GM23248 (cell line): Measurements from ENCODE around the gene GNAI2. TPM values are rescaled to one million over a fixed set of nuclear protein-coding genes. Genes with fewer than 3 reads are reported as not detected.
"Not testable (repeated sequence)": the region's sequence is repeated elsewhere in the genome, so short reads cannot be mapped to it uniquely, and the experiment has no call there.

Source experiments
- DNase-seq: peaks from one replicate; pipeline ENCODE4 v3.0.0-alpha.2; 2015
- H2AFZ ChIP-seq: fragments of 200-600 bp; sonication (generic); 2 replicates; pipeline ENCODE4 v1.6.1; 2016; ENCODE audit warnings: antibody characterized with exemption
- H3F3A ChIP-seq: fragments of 200-600 bp; sonication (generic); 2 replicates; pipeline ENCODE4 v1.6.1; 2016; ENCODE audit warnings: mild to moderate bottlenecking, antibody characterized with exemption, mixed run types; ENCODE audit not compliant: insufficient read depth
- H3K27ac ChIP-seq: fragments of 200-600 bp; sonication (generic); 2 replicates; pipeline ENCODE4 v1.5.1; 2016; ENCODE audit warnings: mild to moderate bottlenecking
- H3K27me3 ChIP-seq: fragments of 200-600 bp; sonication (generic); replicated peaks from 2 replicates; pipeline ENCODE4 v1.6.1; 2016; ENCODE audit warnings: mild to moderate bottlenecking; ENCODE audit not compliant: insufficient read depth
- H3K36me3 ChIP-seq: fragments of 200-600 bp; sonication (generic); 2 replicates; pipeline ENCODE4 v1.6.1; 2016; ENCODE audit warnings: low read depth, mild to moderate bottlenecking
- H3K4me1 ChIP-seq: fragments of 200-600 bp; sonication (generic); 2 replicates; pipeline ENCODE4 v1.6.1; 2016; ENCODE audit warnings: mild to moderate bottlenecking; ENCODE audit not compliant: insufficient read depth
- H3K4me2 ChIP-seq: fragments of 200-600 bp; sonication (generic); one replicate; pipeline ENCODE4 v1.6.1; 2016; ENCODE audit warnings: mild to moderate bottlenecking; ENCODE audit not compliant: unreplicated experiment
- H3K4me3 ChIP-seq: fragments of 200-600 bp; sonication (generic); 2 replicates; pipeline ENCODE4 v1.5.1; 2016; ENCODE audit warnings: mild to moderate bottlenecking
- H3K79me2 ChIP-seq: fragments of 200-600 bp; sonication (generic); 2 replicates; pipeline ENCODE4 v1.6.1; 2016; ENCODE audit warnings: mild to moderate bottlenecking; ENCODE audit not compliant: insufficient read depth
- H3K9ac ChIP-seq: fragments of 200-600 bp; sonication (generic); 2 replicates; pipeline ENCODE4 v1.6.1; 2016; ENCODE audit warnings: mild to moderate bottlenecking
- H3K9me2 ChIP-seq: fragments of 200-600 bp; sonication (generic); 2 replicates; pipeline ENCODE4 v1.6.1; 2016; ENCODE audit warnings: mixed run types, mild to moderate bottlenecking, moderate library complexity; ENCODE audit not compliant: insufficient read depth
- H3K9me3 ChIP-seq: fragments of 200-600 bp; sonication (generic); one replicate; pipeline ENCODE4 v1.6.1; 2017; ENCODE audit warnings: low read depth
- H4K20me1 ChIP-seq: fragments of 200-600 bp; sonication (generic); 2 replicates; pipeline ENCODE4 v1.6.0; 2016; ENCODE audit not compliant: insufficient read depth
- EZH2 ChIP-seq: fragments of 200-600 bp; sonication (generic); IDR thresholded peaks from 2 replicates; pipeline ENCODE4 v1.6.1; 2018; ENCODE audit warnings: antibody characterized with exemption, mild to moderate bottlenecking; ENCODE audit not compliant: insufficient read depth, poor library complexity, severe bottlenecking
- EZH2phosphoT487 ChIP-seq: fragments of 200-600 bp; sonication (generic); IDR thresholded peaks from 2 replicates; pipeline ENCODE4 v1.6.1; 2018; ENCODE audit warnings: antibody characterized with exemption, moderate library complexity, mild to moderate bottlenecking, low read depth; ENCODE audit not compliant: insufficient read depth
- WGBS, 2 experiments: methylation state at CpG; one replicate each; pipeline ENCODE4 v1.1.6; 2015 to 2017; ENCODE audit warnings: low lambda C conversion rate in 2 of 2, low coverage in 1 of 2; ENCODE audit errors: missing lambda C conversion rate in 2 of 2; 5-methylcytosine and 5-hydroxymethylcytosine counted together
- in situ Hi-C: fragments of 300-500 bp; cut with MboI; formaldehyde crosslinking; loops from 2 replicates; pipeline ENCODE4 v1.15.0; 2020
- polyA plus RNA-seq: library from polyadenylated mRNA; unstranded; fragments of >200 nt; fragmentation: Nextera tagmentation; extraction: Ambion mirVana; gene quantifications from 2 replicates; pipeline ENCODE4 v1.2.1, GENCODE V29; 2016
- total RNA-seq: library from RNA; depleted of rRNA; stranded (reverse); fragments of >200 nt; shearing (Covaris generic); gene quantifications from 2 replicates; pipeline ENCODE4 v1.2.3, GENCODE V29; 2014

The GNAI2 gene
- total and polyA plus RNA-seq, 2 experiments from 2014 or later: 424 to 427 TPM

- no peaks in the 10 kb centered on the region for H3K79me2 ChIP-seq
- H3F3A ChIP-seq: peaks cover 13% of the 10 kb centered on the region; the same call in 1 of the 2 replicates
- DNase-seq: peak; percentile 39
- no peaks in the 10 kb centered on the region for H3K27me3 ChIP-seq
- H3K9me3 ChIP-seq: no peaks in the 10 kb centered on the region
- no peak overlapping the region for H3K4me3 ChIP-seq
- peak overlapping the region; percentile 43; the same call in 1 of the 2 replicates for H3K9ac ChIP-seq
- H3K9me2 ChIP-seq: no peaks in the 10 kb centered on the region
- no peaks in the 10 kb centered on the region for H4K20me1 ChIP-seq
- H3K4me1 ChIP-seq: peaks cover 28% of the 10 kb centered on the region
- in situ Hi-C loops: loop anchor here (5.0 kb wide), 1 partner anchor 73 kb away; no protein-coding TSS in a partner anchor
- peak overlapping the region; percentile 58 for H3K4me2 ChIP-seq
- no peak for TF ChIP-seq EZH2
- no peak for TF ChIP-seq EZH2phosphoT487
- H3K36me3 ChIP-seq: no peaks in the 10 kb centered on the region
- H3K27ac ChIP-seq: no peak overlapping the region
- WGBS, 2 experiments: 65 to 68% methylated on average over 19 of the region's 19 CpGs
- no peak overlapping the region for H2AFZ ChIP-seq
Observed at GRCh38 chr3:50270422-50271224, 34.6 kb downstream of the GNAI2 start.

GRCh38 chr3:50271314-50271936, 35.4 kb downstream of the GNAI2 start:
- no peaks in the 10 kb centered on the region for H3K9me3 ChIP-seq
- peaks cover 28% of the 10 kb centered on the region for H3K4me1 ChIP-seq
- H3K79me2 ChIP-seq: no peaks in the 10 kb centered on the region
- 76 to 77% methylated on average over 10 of the region's 10 CpGs for WGBS, 2 experiments
- no peak overlapping the region for H3K4me2 ChIP-seq
- H3K27me3 ChIP-seq: no peaks in the 10 kb centered on the region
- TF ChIP-seq EZH2 (no peak), EZH2phosphoT487 (no peak)
- no peak overlapping the region for H2AFZ ChIP-seq
- H3F3A ChIP-seq: peaks cover 13% of the 10 kb centered on the region; the same call in 1 of the 2 replicates
- H3K9ac ChIP-seq: no peak overlapping the region
- H4K20me1 ChIP-seq: no peaks in the 10 kb centered on the region
- H3K9me2 ChIP-seq: no peaks in the 10 kb centered on the region
- H3K36me3 ChIP-seq: no peaks in the 10 kb centered on the region
- H3K27ac ChIP-seq: no peak overlapping the region
- in situ Hi-C loops: loop anchor here (5.0 kb wide), 1 partner anchor 74 kb away; no protein-coding TSS in a partner anchor
- DNase-seq: no peak
- H3K4me3 ChIP-seq: no peak overlapping the region

GRCh38 chr3:50272538-50272910, 36.5 kb downstream of the GNAI2 start:
- not testable (repeated sequence) for DNase-seq, H3F3A ChIP-seq, H4K20me1 ChIP-seq, H3K79me2 ChIP-seq, H3K27me3 ChIP-seq, H3K4me3 ChIP-seq, H2AFZ ChIP-seq, H3K9ac ChIP-seq, H3K9me2 ChIP-seq, H3K4me2 ChIP-seq, H3K27ac ChIP-seq, H3K36me3 ChIP-seq, H3K9me3 ChIP-seq
- WGBS, 2 experiments: 58% methylated on average over 9 to 10 of the region's 10 CpGs
- H3K4me1 ChIP-seq: peaks cover 21% of the 10 kb centered on the region
- in situ Hi-C loops: loop anchor here (5.0 kb wide), 1 partner anchor 75 kb away; no protein-coding TSS in a partner anchor

- no peaks in the 10 kb centered on the region for H4K20me1 ChIP-seq
- no peaks in the 10 kb centered on the region for H3K27me3 ChIP-seq
- H3K79me2 ChIP-seq: no peaks in the 10 kb centered on the region
- TF ChIP-seq EZH2: no peak
- no peak for TF ChIP-seq EZH2phosphoT487
- no peak overlapping the region for H3K9ac ChIP-seq
- H3F3A ChIP-seq: peaks cover 7% of the 10 kb centered on the region; the same call in 1 of the 2 replicates
- WGBS, 2 experiments: 18 to 19% methylated on average over 58 to 61 of the region's 61 CpGs
- H3K27ac ChIP-seq: no peak overlapping the region
- H3K9me3 ChIP-seq: no peaks in the 10 kb centered on the region
- peaks cover 18% of the 10 kb centered on the region for H3K4me1 ChIP-seq
- H2AFZ ChIP-seq: peak overlapping the region; percentile 61; the same call in 1 of the 2 replicates
- peak overlapping the region; percentile 50 for H3K4me3 ChIP-seq
- in situ Hi-C loops: loop anchor here (5.0 kb wide), 1 partner anchor 76 kb away; no protein-coding TSS in a partner anchor
- H3K4me2 ChIP-seq: peak overlapping the region; percentile 59
- H3K36me3 ChIP-seq: no peaks in the 10 kb centered on the region
- DNase-seq: peak; percentile 81
- no peaks in the 10 kb centered on the region for H3K9me2 ChIP-seq
Observed at GRCh38 chr3:50272911-50273688, 37.1 kb downstream of the GNAI2 start.
